Measurements from ENCODE around the gene PNMT.

PNMT gene

DNA sequence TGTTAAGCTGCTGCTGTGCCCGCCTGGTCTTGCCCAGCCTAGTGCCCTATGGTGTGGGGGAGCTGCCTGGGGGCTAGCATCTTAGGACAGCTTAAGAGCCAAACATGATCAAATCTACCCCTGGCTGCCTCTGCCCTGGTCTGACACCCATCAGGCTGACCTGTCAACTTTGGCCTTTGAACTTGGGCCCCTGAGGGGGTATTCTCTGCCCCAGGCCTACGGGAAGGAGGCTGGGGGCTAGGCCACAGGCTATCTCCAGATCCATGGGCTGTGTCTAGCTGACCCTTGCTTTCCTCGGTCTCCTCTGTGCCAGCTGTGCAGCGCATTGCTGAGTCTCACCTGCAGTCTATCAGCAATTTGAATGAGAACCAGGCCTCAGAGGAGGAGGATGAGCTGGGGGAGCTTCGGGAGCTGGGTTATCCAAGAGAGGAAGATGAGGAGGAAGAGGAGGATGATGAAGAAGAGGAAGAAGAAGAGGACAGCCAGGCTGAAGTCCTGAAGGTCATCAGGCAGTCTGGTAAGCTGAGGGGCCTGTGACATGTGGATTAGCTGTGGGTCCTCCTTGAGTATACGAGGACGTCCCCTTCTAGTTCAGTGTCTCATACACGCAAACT is 34.6 kb upstream of the PNMT start:
- no peak for DNase-seq (ENCODE audit: low spot score)

DNA sequence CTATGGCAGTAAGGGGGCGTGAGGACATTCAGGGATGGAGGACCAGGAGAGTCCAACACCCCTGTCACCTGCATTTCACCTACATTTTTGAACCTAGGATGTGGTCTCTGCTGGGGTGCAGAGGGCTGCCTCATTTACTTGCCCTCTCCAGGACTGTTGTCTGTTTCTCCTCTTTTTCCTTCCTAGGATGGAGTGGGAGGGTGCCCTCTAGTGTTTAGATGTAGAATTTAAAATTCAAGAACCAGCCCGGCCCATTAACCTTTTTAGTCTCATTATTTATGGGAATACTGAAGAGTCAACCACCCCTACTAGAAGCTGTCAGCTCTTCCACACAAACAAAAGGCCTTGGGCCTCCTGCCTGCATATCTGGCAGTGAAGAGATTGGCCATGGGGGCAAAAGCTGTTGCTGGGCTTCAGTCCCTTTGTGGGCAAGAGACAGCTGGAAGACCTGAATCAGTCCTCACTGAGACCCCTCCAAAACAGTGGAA is 33.8 kb upstream of the PNMT start:
- peak; percentile 60 for DNase-seq (ENCODE audit: low spot score)

DNA sequence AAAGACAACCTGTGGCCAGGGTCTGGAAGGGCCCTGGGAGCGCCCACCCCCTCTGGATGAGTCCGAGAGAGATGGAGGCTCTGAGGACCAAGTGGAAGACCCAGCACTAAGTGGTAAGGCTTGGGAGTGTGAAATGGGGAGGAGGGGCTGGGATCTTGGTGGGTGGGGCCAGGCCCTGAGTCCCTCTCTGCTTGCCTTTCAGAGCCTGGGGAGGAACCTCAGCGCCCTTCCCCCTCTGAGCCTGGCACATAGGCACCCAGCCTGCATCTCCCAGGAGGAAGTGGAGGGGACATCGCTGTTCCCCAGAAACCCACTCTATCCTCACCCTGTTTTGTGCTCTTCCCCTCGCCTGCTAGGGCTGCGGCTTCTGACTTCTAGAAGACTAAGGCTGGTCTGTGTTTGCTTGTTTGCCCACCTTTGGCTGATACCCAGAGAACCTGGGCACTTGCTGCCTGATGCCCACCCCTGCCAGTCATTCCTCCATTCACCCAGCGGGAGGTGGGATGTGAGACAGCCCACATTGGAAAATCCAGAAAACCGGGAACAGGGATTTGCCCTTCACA is 32.6 kb upstream of the PNMT start:
- no peak for DNase-seq (ENCODE audit: low spot score)

DNA sequence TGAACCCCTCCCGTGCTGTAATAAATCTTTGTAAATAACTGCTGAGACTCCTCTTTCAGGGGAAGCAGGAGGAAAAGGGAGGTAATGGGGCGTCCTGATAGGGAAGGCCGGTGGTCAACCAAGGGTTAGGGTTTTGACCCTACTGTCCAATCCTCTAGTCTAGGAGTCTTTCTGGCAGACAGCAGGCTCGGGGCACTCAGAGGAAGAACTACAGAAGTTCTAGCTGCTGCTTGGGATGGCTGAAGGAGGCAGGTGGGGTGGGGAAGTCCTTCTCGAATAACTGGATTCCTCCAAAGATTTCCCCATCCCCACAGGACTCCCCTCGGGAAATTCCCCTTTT is 31.7 kb upstream of the PNMT start:
- DNase-seq (ENCODE audit: low spot score) = no peak

DNA sequence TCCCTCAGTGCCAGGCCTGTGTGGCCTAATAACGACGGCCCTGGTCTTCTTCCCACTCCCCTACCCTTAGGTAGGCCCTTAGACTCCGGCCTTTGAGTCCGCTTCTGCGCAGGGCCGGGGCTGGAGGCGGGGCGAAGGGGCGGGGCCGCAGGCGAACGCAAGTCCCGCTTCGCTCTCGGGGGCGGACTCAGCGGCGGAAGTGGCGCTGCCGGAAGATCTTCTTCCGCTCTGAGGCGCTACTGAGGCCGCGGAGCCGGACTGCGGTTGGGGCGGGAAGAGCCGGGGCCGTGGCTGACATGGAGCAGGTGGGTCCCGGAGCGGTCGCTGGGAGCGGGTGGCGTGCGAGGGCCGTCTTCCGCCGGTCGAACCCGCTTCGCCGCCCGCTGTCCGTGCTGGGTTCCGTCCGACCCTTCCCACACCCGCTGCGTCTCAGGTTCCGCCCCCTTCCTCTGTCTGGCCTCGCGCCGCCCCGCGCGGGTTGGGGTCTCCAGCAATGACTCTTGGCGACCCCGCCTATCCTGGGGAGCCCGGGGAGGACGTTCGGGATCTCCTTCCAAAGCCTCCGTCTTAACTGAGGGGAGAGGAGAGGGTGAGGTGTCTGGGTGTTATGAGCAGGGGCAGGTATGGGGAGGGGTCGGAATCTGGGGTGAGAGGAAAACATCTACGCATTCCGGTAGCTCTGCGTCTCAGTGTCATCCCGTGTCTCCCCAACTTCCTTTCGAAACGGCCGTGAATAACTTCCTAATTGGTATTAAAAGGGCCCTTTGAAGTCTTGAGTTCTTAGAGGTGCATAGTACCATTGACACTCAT is 31.1 kb upstream of the PNMT start, which contains the start of gene STARD3:
Gene STARD3 (plus strand): TSS at position 218 of the 810 bp plus-strand sequence. CDS start 16,388 bp downstream, outside the sequence.
- peak; percentile 94 for DNase-seq (ENCODE audit: low spot score)

DNA sequence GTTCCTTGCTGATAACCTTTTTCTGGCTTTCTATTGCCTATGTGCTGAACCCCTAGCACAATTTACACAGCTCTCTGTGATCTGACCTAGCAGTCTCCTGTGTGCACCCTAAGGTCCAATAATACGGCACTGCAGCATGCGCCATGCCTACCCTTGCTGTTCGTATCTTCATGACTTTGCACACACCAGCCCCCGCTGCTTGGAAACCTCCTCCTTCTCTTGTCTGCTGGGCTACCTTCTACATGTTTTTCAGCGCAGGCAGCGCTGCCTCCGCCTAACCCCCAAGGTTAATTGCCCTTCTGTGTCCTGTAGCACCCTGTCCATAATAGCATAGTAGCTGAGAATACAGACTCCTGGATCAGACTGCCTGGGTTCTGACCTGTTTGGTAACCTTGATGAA is 29.9 kb upstream of the PNMT start:
- no peak for DNase-seq (ENCODE audit: low spot score)

DNA sequence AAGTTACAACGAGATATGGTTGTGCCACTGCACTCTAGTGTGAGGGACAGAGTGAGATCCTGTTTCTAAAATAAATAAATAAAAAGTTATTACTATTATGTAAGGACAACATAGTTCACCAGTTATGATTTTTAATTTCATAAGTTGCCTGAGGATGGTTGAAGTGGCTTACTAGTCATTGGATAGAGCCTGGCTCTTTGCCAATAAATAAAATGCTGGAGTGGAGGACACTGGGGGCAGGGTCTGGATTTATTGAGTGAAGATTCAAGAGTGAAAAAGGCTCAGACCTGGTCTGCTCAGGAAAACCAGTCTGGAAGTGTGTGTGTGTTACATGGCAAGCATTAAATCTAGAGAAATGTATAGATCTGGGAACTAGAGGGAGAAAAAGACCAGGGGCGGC is 29.2 kb upstream of the PNMT start:
- no peak for DNase-seq (ENCODE audit: low spot score)

DNA sequence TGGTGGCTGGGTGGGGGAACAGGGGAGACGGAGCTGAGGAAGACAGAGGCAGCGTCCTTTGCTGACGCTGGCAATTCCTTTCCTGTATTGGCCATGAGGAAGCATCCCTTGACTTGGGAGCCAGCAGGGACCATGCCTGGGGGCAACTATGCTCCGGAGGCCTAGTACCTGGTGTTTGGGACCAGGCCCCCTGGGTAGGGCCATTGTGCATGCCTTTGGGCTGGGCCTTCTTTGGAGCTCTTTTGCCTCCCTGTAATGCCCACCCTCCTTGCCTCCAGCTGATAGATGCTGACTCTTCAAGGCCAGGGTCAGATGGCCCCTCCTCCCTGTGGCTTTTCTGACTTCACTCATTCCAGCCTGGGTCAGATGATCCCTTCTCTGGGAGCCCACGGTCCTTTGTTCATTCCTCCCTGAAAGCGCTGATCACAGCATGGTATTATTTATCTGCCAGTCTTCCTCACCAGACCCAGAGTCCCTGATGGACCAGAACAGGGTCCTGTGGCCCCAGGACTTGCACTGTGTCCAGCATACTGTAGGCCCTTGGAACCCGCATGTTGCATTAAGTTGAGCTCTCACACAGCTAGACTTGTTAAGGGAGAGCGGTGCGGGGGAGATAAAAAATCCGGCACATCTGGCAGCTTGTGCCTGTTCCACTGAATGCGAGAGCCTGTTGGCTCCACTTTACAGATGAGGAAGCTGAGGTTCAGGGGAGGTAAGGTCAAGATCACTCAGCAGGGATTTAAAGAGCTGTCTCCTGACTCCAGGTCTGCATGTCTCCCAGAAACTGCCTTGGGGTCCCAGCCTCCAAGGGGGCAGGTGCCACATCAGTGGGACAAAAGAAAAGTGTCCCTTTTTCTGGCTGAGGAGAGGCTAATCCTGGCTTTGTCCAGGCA is 28.4 kb upstream of the PNMT start:
- DNase-seq (ENCODE audit: low spot score) = no peak

DNA sequence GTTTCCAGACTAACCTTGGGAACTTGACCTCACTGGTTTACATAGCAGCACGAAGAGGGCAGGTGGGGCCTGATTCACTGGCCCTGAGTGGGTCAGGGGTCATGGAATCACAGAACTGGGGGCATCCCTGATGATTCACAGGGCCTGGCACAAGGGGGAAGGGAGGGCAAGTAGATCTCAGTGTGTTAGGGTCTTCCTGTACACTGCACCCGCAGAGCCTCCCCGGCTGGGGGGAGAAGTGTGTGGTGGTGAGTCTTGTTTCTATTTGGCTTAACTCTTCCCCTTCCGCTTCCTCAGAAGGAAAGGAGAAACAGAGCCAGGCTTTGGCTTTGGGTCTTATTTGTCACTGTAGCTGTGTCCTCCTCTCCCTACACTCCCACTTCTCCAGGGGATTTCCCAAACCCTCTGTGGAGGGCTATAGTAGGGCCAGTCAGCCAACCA is 27.6 kb upstream of the PNMT start:
- no peak for DNase-seq (ENCODE audit: low spot score)

DNA sequence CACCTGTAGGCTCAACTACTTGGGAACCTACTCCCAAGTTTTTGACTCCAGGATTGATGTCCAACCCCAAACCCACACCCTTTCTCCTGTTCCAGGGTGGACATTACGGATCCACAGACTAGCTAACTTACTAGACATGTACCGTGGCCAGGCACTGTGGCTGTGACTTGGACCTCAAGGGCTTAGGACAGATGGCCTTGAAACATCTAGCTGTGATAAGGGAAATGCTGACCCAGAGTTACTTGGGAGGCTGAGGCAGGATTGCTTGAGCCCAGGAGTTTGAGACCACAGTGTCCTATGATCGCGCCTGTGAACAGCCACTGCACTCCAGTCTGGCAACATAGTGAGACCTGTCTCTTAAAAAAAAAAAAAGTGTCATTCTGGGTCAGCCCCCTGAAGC is 27.2 kb upstream of the PNMT start:
- no peak for DNase-seq (ENCODE audit: low spot score)

DNA sequence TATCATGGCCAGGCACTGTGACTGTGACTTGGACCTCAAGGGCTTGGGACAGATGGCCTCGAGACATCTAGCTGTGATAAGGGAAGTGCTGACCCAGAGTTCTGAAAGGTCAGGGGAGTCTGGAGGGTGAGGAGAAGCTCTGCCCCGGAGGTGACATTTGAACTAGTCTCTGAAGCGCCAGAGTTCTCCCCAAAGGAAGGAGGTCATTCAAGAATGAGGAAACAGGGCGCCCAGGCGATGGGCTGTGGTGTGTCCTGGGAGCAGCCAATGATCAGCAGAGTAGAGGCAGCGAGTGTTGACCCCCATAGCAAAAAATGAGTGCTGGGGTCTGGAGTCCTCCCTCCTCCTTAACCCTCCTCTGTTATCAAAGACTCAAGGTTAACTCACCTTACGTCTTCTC is 26.4 kb upstream of the PNMT start:
- no peak for DNase-seq (ENCODE audit: low spot score)

DNA sequence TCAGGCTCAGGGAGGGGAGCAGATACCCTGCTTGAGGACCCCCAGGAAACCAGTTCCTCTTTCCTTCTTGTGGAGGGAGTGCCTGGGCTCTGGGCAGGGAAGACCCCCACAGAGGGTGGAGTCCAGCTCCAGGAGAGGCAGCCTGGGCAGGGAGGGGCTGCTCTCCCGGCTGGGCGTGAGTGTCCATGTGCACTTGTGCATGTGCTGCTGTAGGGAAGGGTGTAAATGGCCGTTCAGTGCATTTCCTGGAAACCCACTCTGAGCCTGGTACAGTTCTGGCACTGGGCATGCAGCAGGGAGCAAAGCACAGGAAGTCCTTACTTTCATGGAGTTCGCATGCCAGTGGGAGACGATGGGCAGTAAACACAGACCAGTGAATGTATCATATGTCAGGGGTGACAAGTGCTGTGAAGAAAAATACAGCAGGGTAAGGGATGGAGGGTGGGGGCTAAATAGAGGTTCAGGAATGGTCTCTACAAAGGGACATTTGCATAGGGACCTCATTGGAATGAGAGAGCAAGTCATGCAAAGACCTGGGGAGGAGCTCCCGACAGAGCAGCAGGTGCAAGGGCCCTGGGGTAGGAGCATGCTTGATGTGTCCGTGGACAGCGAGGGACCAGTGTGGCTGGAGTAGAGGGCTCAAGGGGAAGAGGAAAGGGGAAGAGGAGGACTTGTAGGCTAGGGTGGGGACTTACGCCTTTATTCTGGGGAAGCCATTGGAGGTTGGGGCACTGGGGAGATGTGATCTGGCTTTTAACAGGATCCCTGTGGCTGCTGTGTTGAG is 25.8 kb upstream of the PNMT start:
- DNase-seq (ENCODE audit: low spot score) = no peak

DNA sequence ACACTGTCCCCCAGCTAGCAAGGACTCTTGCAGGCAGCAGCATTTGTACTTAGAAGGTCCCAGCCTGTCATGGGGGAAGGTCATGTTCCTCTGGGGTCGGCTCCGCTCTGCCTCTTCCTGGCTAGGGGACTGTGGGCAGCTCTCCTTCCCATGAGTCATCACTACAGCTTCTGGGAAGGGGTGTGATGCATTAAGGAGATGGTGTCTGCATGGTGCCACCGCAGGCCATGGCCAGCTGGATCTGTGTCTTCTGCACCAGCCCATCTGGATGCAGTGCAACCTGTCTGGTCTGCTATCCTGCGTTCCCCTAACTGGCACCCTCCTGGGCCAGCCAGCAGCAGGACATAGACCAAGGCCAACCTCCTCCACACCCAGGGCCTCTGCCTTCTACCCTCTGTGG is 25.0 kb upstream of the PNMT start:
- no peak for DNase-seq (ENCODE audit: low spot score)

DNA sequence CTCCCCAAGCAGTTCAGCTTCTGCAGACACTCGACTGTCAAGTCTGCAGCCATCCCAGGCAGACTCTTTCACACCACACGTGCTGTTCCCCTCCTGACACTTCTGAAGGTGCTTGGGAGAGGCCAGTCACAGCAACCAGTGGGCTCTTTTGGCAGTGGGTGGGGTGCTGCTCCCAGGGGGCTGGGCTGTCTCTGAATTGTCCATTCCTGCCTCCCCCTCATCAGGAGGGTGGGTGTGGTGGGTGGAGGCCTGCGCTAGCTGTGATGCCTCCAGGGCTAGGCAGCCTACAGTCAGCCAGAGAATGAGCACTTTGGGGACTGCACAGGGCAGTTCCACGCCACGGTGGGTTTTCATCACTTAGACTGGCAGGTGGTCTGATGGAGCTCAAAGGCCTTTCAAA is 21.0 kb upstream of the PNMT start:
- DNase-seq (ENCODE audit: low spot score) = no peak

DNA sequence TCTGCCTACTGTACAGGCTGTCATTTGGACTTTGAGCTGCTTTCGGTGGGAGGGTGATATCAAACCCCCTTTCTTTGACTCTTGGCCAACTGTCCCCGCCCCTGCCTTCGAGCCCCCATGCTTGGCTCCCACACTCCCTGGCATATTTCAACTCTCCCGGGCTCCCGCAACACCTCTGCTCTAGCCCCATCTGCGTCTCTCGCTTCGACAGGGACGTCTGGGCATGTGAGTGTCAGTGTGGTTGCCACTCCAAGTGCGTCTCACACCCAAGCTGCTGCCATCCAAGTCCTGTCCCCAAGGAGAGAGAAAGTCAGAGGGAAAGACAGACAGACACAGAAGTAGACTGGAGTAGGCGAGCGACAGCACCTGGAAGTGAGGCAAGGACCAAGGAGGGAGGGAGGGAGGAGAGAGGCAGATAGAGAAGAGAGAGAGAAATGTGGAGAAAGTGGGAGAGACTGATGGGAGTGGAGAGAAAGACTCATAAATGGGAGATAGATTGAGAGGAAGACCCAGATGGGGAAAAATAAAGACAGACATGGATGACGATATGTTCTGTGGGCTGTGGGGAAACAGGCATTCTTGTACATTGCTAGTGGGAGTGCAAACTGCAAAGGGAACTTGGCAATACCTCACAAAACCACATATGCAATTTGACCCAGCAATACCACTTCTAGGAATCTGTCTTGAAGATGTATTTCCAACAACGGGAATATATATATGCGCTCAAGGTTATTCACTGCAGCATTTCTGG is 19.5 kb upstream of the PNMT start:
- DNase-seq (ENCODE audit: low spot score) = no peak

DNA sequence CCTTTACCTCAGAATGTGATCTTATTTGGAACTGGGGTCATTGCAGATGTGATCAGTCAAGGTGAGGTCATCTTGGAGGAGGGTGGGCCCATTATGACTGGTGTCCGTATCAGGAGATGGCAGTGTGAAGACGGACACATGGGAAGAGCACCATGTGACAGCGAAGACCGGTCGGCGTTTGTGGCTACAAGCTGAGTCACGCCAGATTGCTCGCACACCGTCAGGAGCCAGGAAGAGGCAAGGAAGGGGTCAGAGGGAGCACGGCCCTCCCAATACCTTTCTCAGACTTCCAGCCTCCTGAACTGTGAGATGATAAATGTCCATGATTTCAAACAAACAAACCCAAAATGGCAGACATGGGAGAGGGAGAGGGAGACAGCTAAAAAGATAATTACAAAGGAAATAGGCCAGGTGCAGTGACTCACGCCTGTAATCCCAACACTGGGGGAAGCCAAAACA is 18.1 kb upstream of the PNMT start:
- DNase-seq (ENCODE audit: low spot score) = no peak

DNA sequence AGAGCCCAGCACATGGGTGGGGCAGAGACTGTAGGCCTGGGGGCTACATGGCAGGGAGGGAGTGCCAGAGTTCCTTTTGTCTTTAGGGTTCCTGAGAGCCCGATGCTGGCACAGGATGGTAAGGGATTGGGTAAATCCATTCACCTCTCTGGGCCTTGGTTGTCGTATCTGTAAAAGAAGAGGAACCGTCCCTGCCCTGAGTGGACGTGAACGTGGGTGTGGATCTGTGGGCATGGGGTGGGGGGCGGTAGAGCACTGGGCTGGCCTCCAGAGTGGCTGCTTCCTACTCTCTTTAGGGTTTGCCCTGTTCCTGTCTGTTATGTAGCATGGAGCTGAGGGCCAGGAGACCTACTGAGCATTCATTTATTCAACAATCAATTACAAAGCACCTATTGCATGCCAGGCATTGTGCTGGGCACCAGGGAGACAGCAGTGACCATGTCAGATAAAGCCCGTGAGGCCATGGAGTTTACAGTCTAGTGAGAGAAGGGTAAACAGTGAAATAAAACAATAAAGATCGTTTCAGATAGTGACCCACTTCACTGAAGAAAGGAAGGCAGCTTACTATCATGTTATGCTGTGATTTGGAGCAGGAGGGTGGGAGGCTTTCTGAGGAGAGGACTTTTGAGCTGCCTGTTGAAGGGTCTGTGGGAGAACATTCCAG is 16.2 kb upstream of the PNMT start:
- no peak for DNase-seq (ENCODE audit: low spot score)

DNA sequence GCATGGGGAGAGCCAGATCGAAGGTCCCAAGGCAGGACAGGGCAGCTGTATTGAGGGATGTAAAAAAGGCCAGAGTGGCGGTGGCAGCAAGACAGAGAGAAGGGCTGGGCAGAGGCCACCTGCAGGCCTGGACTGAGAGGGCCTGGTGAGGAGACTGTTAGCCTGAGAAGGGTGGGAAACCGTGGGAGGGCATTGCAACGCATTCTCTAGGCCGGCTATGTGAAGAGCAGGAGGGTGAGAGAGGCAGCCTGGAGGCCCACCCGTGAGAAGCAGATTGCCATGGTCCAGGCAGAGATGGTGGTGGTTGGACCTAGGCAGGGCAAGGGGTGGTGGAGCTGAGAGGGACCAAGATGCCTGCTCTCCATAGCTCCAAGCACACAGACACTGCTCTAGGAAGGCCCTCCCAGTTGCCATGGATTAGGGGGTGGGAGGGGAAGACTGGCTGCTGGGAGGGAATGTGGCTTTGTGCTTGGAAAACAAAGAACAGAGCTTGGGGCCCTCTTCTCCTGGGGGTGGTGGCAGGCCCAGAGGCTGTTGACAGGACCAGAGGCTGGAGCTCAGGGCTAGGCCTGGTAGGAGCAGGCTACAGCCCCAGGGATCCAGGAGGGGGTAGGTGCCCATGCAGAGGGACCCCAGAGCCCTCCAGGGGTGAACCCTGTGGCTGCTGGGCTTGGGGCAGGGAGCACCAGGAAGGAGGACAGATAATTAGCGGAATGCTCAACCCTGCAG is 15.5 kb upstream of the PNMT start:
- DNase-seq (ENCODE audit: low spot score) = peak; percentile 89

DNA sequence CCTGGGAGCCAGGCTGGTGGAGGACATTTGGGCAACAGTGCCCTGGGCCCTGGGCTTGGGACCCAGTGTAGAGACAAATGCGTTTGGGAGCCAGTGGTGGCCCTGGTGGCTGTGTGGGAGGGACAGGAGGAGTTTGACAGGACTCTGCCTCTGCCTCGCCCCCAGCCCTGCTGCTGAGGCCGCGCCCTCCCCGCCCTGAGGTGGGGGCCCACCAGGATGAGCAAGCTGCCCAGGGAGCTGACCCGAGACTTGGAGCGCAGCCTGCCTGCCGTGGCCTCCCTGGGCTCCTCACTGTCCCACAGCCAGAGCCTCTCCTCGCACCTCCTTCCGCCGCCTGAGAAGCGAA is 15.0 kb upstream of the PNMT start:
- no peak for DNase-seq (ENCODE audit: low spot score)
